D341Med (cell line): Measurements from ENCODE around the gene SAPCD2.
"Not testable (repeated sequence)": the region's sequence is repeated elsewhere in the genome, so short reads cannot be mapped to it uniquely, and the experiment has no call there.

ENCODE experiments used
- DNase-seq: peaks from one replicate; pipeline ENCODE4 v3.0.0; 2012; ENCODE audit warnings: low spot score

Gene SAPCD2

GRCh38 chr9:137070201-137070905, at the start of gene SAPCD2:
SAPCD2 (minus strand) TSS chr9:137070557; CDS start chr9:137070460, 97 bp downstream.
- peak; percentile 94 for DNase-seq

- DNase-seq, result not testable (repeated sequence)
Observed at GRCh38 chr9:137118092-137118603, 47.8 kb upstream of the SAPCD2 start.

GRCh38 chr9:137117269-137117731, 46.9 kb upstream of the SAPCD2 start:
- DNase-seq, result peak; percentile 8

- no peak for DNase-seq
Observed at GRCh38 chr9:137116728-137117127, 46.4 kb upstream of the SAPCD2 start.

- DNase-seq, result no peak
Observed at GRCh38 chr9:137116027-137116507, 45.7 kb upstream of the SAPCD2 start.

GRCh38 chr9:137115394-137116026, 45.2 kb upstream of the SAPCD2 start:
- peak; percentile 24 for DNase-seq

- peak; percentile 92 for DNase-seq
Observed at GRCh38 chr9:137114613-137115393, 44.4 kb upstream of the SAPCD2 start, which contains the start of gene DPP7. DPP7 (minus strand) TSS chr9:137114733; CDS start chr9:137114713, 20 bp downstream.

- peak; percentile 62 for DNase-seq
Observed at GRCh38 chr9:137114220-137114612, 43.9 kb upstream of the SAPCD2 start.

- DNase-seq, result peak; percentile 68
Observed at GRCh38 chr9:137113385-137114159, 43.2 kb upstream of the SAPCD2 start.

- peak; percentile 38 for DNase-seq
Observed at GRCh38 chr9:137112564-137113384, 42.4 kb upstream of the SAPCD2 start.

- DNase-seq, result peak; percentile 29
Observed at GRCh38 chr9:137111788-137112563, 41.6 kb upstream of the SAPCD2 start.

- peak; percentile 17 for DNase-seq
Observed at GRCh38 chr9:137110911-137111787, 40.8 kb upstream of the SAPCD2 start.

GRCh38 chr9:137110147-137110910, 40.0 kb upstream of the SAPCD2 start:
- DNase-seq, result peak; percentile 13

- DNase-seq, result peak; percentile 30
Observed at GRCh38 chr9:137109250-137110146, 39.1 kb upstream of the SAPCD2 start.

- peak; percentile 25 for DNase-seq
Observed at GRCh38 chr9:137108608-137109249, 38.4 kb upstream of the SAPCD2 start.

GRCh38 chr9:137107982-137108381, 37.6 kb upstream of the SAPCD2 start:
- peak; percentile 25 for DNase-seq
